Sigmoid colon (tissue), 4 donors: ENCODE data around the gene BCAS1.

Source experiments
- CTCF ChIP-seq, 4 experiments: fragments of 450-650 bp in 3 of 4; fragments of 200-600 bp in 1 of 4; IDR thresholded peaks; one replicate each; pipeline ENCODE4 v1.5.1; 2016 to 2019; ENCODE audit warnings: antibody characterized with exemption in 4 of 4, mild to moderate bottlenecking in 3 of 4, moderate library complexity in 2 of 4
- EP300 ChIP-seq, 4 donors: sonication (generic); formaldehyde crosslinking; IDR thresholded peaks; one replicate each; pipeline ENCODE4 v1.6.1; 2017; ENCODE audit warnings: antibody characterized with exemption in 4 of 4
- POLR2AphosphoS5 ChIP-seq, 4 donors: sonication (generic); formaldehyde crosslinking; IDR thresholded peaks; one replicate each; pipeline ENCODE4 v1.6.1; 2017; ENCODE audit warnings: antibody characterized with exemption in 4 of 4

- TF ChIP-seq CTCF (IDR thresholded peaks at IDR 0.05) = no peak
- no peak for TF ChIP-seq POLR2AphosphoS5 (IDR thresholded peaks at IDR 0.05)
- no peak for TF ChIP-seq EP300 (IDR thresholded peaks at IDR 0.05)
Observed at GRCh38 chr20:53958260-53958659, 112.1 kb downstream of the BCAS1 start.
